Activated CD8-positive, alpha-beta memory T cell treated with anti-CD3 and anti-CD28 coated beads, Interleukin-2, amount 50 U/mL, for 4 hours (primary cell): Measurements from ENCODE around the gene DDA1.
"Not testable (repeated sequence)": the region's sequence is repeated elsewhere in the genome, so short reads cannot be mapped to it uniquely, and the experiment has no call there.

Source experiments
- DNase-seq: peaks from one replicate; pipeline ENCODE4 v3.0.0-alpha.2; 2020

Gene DDA1

GRCh38 chr19:17289489-17289888 is 19.9 kb upstream of the DDA1 start:
- DNase-seq, result peak; percentile 31

GRCh38 chr19:17292301-17293074 is 16.9 kb upstream of the DDA1 start:
- DNase-seq, result peak; percentile 84

- no peak for DNase-seq
These were observed 15.8 kb upstream of the DDA1 start for GRCh38 chr19:17293605-17294004.

- peak; percentile 43 for DNase-seq
These were observed 15.1 kb upstream of the DDA1 start for GRCh38 chr19:17294051-17294891.

GRCh38 chr19:17295551-17295950 is 13.8 kb upstream of the DDA1 start:
- not testable (repeated sequence) for DNase-seq

DNA sequence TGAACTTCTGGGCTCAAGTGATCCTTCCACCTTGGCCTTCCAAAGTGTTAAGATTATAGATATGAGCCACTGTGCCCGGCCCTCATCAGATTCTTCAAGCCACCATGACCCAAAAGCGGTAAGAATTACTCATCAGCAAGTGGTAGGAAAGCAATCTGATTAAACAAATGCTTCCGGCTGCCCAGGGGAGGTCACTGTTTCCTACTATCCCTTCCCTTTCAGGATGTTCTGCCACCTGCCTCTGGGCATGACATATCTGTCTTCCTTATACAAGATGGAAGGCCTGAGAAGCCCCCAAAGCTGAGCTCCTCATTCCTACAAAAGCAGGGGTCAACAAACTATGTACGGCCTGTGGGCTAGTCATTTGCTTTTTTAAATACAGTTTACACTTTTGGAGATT is 13.1 kb upstream of the DDA1 start:
- no peak for DNase-seq

DNA sequence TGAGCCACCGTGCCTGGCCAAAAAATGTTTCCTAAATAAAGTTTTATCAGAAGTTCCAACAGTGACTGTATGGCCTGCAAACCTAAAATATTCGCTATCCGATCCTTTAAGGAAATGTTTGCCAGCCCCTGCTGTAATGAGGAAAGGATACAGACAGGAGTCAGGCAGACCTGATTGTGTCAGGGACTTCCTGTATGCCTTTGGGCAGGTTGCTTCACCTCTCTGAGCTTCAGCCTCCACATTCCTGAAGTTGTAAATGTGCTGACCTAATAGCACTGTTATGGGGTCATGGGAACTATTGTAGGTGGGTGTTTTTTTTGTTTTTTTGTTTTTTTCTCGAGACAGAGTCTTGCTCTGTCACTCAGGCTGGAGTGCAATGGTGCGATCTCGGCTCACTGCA is 12.4 kb upstream of the DDA1 start:
- DNase-seq, result no peak

GRCh38 chr19:17300992-17301619 is 8.3 kb upstream of the DDA1 start:
- no peak for DNase-seq

GRCh38 chr19:17302391-17303166 is 6.8 kb upstream of the DDA1 start:
- peak; percentile 38 for DNase-seq

GRCh38 chr19:17303167-17303939 is 6.0 kb upstream of the DDA1 start, which contains the start of gene ABHD8:
Gene ABHD8, minus strand, starts transcription at chr19:17303425. Its CDS starts 1,809 bp downstream, at chr19:17301616.
- peak; percentile 93 for DNase-seq

DNA sequence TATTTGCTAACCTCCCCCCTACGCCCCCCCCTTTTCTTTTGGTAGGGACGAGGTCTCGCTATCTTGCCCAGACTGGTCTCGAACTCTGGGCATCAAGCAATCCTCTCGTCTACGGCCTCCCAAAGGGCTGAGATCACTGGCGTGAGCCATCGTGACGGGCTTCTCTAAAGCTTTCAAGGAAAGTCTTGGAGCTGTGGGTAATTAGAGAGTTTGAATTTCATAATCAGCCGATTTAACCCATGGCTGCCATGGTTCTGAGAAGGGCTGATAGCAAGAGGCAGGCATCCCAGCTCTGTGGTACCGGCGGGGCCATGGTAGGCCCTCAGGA is 5.5 kb upstream of the DDA1 start:
- no peak for DNase-seq

DNA sequence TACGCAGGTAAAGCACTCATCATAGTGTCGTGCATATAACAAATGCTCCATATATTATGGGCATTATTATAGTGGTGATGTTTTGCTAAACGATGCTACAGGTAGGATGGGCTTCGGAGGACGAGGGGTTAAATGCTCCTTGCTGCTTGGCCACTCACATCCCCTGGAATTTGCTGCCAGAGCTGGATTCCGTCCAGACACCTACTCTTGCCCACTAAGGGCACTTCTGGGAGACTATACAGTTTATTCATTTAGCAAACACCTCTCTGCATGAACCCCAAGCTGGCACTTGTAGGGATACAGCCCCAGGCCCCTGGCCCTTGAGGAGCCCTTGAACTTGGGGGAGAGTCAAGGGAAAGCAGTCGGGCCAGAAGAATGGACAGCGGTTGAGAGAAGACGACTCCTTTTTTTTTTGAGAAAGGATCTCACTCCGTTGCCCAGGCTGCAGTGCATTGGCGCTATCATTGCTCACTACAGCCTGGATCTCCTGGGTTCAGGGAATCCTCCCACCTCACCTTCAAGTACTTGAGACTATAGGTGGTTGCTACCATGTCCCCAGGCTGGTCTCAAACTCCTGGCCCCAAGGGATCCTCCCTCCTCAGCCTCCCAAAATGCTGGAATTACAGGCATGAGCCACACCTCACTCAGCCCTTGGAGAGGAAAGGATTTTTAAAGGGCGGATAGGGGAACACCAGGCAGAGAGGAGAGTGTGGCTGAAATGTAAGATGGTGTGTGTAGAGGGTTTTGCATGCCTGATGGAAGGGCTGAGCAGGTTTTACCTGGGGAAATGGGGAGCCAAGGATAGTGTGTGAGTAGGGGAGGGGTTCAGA is 4.8 kb upstream of the DDA1 start:
- no peak for DNase-seq

GRCh38 chr19:17305216-17305516 is 4.2 kb upstream of the DDA1 start:
- DNase-seq, result no peak

GRCh38 chr19:17305517-17306284 is 3.7 kb upstream of the DDA1 start, which contains the start of gene MRPL34:
Gene MRPL34, plus strand, starts transcription at chr19:17305872. Its CDS starts 21 bp downstream, at chr19:17305893.
- peak; percentile 89 for DNase-seq

DNA sequence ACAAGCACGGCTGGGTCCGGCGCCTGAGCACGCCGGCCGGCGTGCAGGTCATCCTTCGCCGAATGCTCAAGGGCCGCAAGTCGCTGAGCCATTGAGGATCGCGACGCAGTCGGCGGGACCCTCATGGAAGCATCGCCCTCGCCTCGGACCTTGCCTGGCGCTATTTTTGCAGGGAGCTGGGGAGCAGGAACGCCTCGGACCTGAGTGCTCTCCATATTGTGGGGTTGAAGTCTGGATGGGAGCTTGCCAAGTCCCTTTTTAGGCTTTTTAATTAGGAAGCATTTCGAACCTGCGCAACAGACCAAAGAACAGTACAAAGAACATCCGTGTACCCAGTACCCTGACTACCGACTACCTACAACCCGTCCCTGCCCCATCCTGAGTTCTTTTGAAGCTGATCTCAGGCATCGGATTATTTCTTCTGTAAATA is 3.1 kb upstream of the DDA1 start:
- no peak for DNase-seq

DNA sequence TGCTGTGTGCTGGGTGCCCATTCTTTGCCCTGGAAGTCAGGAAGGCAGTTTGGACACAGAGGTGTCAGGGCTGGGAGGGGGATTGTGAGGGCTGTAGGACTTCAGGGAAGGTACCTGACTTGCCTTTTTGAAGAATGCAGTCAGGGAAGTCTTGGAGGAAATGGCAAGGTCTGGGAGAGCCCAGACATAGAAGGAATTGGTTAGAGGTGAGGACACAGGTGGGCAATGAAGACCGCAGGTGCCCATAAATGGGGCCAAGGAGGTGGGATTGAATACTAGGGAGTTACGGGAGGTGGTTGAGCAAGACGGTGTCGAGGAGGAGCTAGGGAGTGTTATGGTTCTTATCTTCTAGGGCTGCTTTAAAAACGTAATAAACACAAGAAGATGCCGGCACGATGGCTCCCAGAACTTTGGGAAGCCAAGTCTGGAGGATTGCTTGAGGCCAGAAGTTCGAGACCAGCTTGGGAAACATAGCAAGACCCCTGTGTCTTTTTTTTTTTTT is 1.4 kb upstream of the DDA1 start:
- no peak for DNase-seq

GRCh38 chr19:17309965-17310461 is 650 bp downstream of the DDA1 start:
- no peak for DNase-seq

- no peak for DNase-seq
These were observed 2.3 kb downstream of the DDA1 start for GRCh38 chr19:17311455-17312188.
